GM21515 (cell line): ENCODE results near the gene ZNF330.
"Not testable (repeated sequence)": the region's sequence is repeated elsewhere in the genome, so short reads cannot be mapped to it uniquely, and the experiment has no call there.

Experiments
- ATAC-seq: cut with Tn5 transposase; IDR thresholded peaks from one replicate; pipeline ENCODE4 v1.9.1; 2021; ENCODE audit not compliant: unreplicated experiment

Gene ZNF330

GRCh38 chr4:141220691-141221659 is at the start of gene ZNF330:
Gene ZNF330, plus strand, starts transcription at chr4:141220895. Its CDS starts 1,477 bp downstream, at chr4:141222372.
- ATAC-seq, result peak; percentile 90

- peak; percentile 81 for ATAC-seq
These were observed 46.2 kb upstream of the ZNF330 start for GRCh38 chr4:141174457-141174856.

- no peak for ATAC-seq
These were observed 43.5 kb upstream of the ZNF330 start for GRCh38 chr4:141177171-141177570.

- no peak for ATAC-seq
These were observed 41.0 kb upstream of the ZNF330 start for GRCh38 chr4:141179474-141180373.

GRCh38 chr4:141180991-141181761 is 39.5 kb upstream of the ZNF330 start:
- ATAC-seq, result no peak

- ATAC-seq, result not testable (repeated sequence)
These were observed 37.2 kb upstream of the ZNF330 start for GRCh38 chr4:141183491-141183890.

GRCh38 chr4:141192564-141192963 is 28.1 kb upstream of the ZNF330 start:
- ATAC-seq, result no peak

- ATAC-seq, result no peak
These were observed 27.1 kb upstream of the ZNF330 start for GRCh38 chr4:141193516-141194034.

- no peak for ATAC-seq
These were observed 25.5 kb upstream of the ZNF330 start for GRCh38 chr4:141195095-141195707.

- no peak for ATAC-seq
These were observed 24.3 kb upstream of the ZNF330 start for GRCh38 chr4:141196227-141196933.

- ATAC-seq, result no peak
These were observed 12.7 kb upstream of the ZNF330 start for GRCh38 chr4:141207961-141208360.

GRCh38 chr4:141210168-141210567 is 10.5 kb upstream of the ZNF330 start:
- no peak for ATAC-seq

GRCh38 chr4:141213550-141213991 is 7.1 kb upstream of the ZNF330 start:
- ATAC-seq, result no peak

- no peak for ATAC-seq
These were observed 5.7 kb upstream of the ZNF330 start for GRCh38 chr4:141215030-141215429.

GRCh38 chr4:141216002-141216761 is 4.5 kb upstream of the ZNF330 start:
- no peak for ATAC-seq

- peak; percentile 14 for ATAC-seq
These were observed 424 bp upstream of the ZNF330 start for GRCh38 chr4:141220271-141220670.

- ATAC-seq, result no peak
These were observed 2.7 kb downstream of the ZNF330 start for GRCh38 chr4:141223418-141223817.

GRCh38 chr4:141227280-141227679 is 6.6 kb downstream of the ZNF330 start:
- ATAC-seq, result not testable (repeated sequence)
